GM12872 (cell line): Measurements from ENCODE around the gene TRIM4.

Source experiments
- TF ChIP-seq, protein P1 (sequence below): IDR thresholded peaks from 3 replicates; pipeline ENCODE4 v1.5.1; 2011; ENCODE audit warnings: low read depth, mild to moderate bottlenecking, low read length, moderate library complexity; ENCODE audit not compliant: insufficient read depth

TRIM4 gene

DNA sequence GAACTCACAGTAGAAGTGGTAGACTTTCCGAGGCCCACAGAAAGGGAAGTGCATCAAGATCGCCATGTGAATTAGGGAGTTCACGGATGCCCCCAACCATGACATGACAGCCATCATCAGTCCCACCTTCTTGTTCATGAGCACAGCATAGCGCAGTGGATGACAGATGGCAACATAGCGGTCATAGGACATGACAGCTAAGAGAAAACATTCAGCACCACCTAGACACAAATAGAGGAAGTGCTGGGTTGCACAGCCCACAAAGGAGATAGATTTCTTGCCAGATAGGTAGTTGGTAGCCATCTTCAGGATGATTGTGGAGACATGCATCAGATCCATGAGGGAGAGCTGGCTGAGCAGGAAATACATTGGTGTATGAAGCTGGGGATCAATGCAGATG lies 42.8 kb downstream of the TRIM4 start:
- TF ChIP-seq, protein P1, sequence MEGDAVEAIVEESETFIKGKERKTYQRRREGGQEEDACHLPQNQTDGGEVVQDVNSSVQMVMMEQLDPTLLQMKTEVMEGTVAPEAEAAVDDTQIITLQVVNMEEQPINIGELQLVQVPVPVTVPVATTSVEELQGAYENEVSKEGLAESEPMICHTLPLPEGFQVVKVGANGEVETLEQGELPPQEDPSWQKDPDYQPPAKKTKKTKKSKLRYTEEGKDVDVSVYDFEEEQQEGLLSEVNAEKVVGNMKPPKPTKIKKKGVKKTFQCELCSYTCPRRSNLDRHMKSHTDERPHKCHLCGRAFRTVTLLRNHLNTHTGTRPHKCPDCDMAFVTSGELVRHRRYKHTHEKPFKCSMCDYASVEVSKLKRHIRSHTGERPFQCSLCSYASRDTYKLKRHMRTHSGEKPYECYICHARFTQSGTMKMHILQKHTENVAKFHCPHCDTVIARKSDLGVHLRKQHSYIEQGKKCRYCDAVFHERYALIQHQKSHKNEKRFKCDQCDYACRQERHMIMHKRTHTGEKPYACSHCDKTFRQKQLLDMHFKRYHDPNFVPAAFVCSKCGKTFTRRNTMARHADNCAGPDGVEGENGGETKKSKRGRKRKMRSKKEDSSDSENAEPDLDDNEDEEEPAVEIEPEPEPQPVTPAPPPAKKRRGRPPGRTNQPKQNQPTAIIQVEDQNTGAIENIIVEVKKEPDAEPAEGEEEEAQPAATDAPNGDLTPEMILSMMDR, result no peak

DNA sequence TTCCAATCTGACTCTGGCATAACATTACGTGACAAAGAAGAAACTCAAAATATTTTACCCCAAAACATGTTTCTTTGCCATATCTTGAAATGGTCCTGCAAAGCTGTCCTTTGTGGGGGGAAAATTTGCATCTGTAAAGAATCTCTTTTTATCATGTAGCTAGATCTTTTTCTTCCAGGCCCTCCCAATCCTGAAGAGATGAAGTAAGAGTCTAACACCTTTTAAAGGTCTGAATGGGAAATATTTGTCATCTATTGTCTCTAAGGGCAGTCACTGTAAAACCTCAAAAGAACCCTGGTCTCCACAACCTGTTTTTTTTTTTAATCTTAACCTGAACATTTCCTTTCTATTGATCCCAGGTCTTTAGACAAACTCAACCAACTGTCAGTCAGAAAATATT lies 51.1 kb downstream of the TRIM4 start:
- TF ChIP-seq, protein P1, result no peak

DNA sequence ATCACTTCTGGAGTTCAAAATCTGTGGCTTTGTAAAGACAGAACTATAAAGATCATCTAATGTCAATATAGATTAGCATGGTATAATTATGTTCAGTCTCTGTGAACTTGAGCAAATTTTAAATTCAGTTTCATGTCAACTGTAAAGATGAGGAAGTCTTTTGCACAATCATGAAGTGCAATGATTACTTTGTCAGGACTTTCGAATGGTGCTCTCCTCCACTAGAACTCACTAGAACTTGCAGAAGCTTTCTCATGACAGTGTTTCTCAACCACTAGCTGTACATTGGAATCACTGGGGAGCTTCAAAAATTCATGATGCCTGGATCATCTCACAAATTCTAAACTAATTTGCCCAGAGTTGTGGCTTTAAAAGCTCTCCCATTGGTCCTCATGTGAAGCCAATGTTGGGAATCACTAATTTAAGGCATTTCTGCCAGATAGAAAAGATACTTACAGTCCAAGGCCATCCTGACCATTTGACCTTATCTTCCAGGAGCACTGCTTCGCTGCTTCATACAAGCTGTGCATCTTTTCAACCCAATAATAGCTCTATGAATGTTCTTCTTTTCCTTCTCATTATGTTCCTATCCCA lies 55.4 kb downstream of the TRIM4 start:
- TF ChIP-seq, protein P1, result no peak

DNA sequence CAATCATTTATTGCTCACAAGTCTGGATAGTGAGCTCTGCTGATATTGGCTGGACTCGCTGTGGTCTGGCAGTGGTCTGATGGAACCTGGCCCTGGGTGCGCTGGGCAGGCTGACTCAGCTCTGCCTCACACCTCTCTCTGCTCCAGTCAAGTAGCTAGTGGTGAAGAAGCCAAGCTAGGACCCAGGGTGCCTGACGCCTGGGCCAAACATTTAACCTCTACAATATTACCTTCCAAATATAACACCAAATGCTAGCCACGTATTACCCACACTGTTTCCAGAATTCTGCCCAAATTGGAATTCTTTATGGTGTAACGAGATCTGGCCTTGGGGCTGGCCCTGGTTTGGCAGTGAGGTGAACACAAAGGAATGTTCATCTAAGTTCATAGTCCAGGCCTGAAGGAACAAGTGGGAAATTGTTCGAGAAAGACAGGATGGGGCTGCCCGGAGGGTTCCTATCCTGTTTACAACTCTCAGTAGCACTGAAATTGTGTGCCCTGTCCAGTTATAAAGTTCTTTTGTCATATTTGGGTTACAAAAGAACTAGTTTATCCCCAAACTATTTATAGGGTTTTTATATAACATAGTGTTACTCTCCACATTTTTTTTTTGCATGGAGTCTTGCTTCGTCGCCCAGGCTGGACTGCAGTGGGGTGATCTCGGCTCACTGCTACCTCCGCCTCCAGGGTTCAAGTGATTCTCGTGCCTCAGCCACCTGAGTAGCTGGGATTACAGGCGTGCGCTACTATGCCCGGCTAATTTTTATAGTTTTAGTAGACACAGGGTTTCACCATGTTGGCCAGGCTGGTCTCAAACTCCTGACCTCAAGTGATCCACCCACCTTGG lies 58.8 kb downstream of the TRIM4 start:
- TF ChIP-seq, protein P1, result no peak

DNA sequence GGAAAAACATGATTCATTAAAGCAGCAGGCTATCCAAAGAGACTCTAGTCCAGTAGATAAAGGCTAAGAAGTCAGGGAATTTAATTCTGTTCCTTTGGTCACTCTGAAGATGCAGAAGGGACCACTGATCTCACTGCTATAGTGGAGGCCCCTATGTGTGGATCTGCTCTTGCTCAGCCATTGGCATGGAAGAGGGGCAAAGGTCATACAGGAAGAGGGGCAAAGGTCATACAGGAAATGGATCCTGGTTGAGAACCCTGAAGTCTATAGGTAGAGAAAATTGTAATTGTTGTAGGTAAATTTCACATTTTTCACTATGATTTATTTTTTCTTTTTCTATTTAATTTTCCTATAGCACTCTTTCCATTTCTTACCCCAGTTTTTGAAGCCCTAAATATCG lies 64.1 kb downstream of the TRIM4 start:
- TF ChIP-seq, protein P1, result no peak

DNA sequence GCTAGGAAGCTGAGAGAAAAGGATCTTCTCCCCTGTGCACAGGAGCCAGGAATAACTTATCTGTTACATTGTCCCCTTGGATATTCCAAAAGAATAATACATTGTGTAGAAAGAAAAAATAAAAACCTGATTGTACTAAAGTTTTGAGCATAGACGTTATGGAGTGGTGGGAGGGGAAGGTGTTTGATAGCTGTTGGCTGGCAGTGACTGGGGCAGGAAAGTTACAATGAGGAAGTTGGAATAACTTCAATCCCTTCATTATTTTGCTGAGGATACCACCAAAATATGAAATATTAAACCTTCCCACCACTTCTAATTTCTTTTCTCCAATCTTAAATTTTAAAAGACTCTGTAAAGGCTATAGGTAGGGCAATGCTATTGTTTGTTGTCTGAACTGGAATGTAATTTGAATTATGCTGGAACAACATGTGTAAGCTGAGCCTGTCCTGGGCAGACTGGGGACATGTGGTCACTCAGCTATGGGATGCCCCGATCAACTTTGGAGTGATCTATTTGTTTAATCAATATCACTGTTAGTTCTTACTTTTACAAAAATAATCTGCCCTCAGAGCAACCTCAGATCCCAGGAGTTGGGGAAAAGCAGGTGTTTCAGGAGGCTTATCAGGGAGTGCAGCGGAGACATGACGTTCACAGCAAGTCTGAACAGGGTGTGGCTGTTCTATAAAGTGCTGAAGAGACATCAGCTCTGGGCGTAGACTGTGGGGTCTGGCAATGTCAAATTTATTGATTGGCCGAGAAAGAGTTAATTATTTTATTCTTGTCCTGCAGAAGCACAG lies 70.7 kb downstream of the TRIM4 start:
- TF ChIP-seq, protein P1, result no peak

DNA sequence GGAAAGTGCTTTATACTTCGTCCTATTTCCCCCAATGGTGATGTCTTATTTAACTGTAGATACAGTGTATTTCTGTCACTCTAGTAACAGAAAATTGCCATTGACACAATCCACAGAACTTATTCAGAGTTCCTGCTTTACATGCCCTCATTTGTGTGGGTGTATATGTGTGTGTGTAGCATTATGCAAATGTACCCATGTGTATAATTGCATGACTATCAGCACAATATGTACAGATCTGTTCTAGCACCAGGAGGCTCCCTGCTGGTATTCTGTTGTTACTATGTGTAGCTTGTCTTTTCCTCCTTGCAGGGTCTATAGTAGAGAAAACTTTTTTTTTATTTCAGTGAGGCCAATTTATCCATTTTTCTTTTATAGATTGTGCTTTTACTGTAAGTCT lies 75.0 kb downstream of the TRIM4 start:
- TF ChIP-seq, protein P1, result no peak
